ENCODE results near the gene MOCOS. TPM values are rescaled to one million over a fixed set of nuclear protein-coding genes. Genes with fewer than 3 reads are reported as not detected.

Gene MOCOS
- total and polyA plus RNA-seq, 2 of the 8 experiments (the other 6 are each of a cell fraction or from before 2014, with no cell fraction given), result 4.7 to 5.8 TPM

DNA sequence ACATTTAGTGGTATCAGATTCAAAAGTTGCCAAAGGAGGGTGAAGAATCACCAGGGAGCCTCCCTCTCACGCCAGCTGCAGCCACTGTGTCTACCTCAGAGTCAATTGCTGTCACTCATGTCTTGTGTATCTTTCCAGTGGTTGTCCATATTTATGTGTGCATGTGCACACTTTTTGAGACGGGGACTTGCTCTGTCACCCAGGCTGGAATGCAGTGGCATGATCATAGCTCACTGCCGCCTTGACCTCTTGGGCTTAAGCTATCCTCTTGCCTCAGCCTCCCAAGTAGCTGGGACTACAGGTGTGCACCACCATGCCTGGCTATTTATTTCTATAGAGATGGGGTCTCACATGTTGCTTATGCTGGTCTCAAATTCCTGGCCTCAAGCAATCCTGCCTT lies 4.0 kb downstream of the MOCOS start:
- Histone ChIP-seq H3K9ac (replicated peaks in 1 of 4; ENCODE audit: extremely low read depth in 1 of 4, low read depth in 3 of 4, low read length in 3 of 4) (no peak overlapping the region), H3K79me1 (ENCODE audit: low read depth, low read length) (peaks cover 3% of the 10 kb centered on the region; the same call in 1 of the 2 replicates), H2BK15ac (ENCODE audit: low read length) (no peak overlapping the region), H3K4me3 (ENCODE audit: extremely low read depth in 1 of 4, insufficient read depth in 2 of 4, low read depth in 3 of 4, low read length in 4 of 4) (no peak overlapping the region), H2BK12ac (ENCODE audit: low read depth, low read length) (no peak overlapping the region), H3K4ac (replicated peaks; ENCODE audit: insufficient read length, low read depth, low read length) (no peak overlapping the region), H3K18ac (ENCODE audit: extremely low read depth, low read length) (no peak overlapping the region), H3K56ac (replicated peaks; ENCODE audit: insufficient read length, low read depth, low read length) (no peak overlapping the region), H2BK5ac (ENCODE audit: low read depth, low read length) (no peak overlapping the region), H2BK120ac (replicated peaks; ENCODE audit: low read depth, low read length) (no peak overlapping the region), H3K4me1 (replicated peaks in 1 of 4; ENCODE audit: control insufficient read depth in 3 of 4, insufficient read depth in 4 of 4, low read length in 3 of 4) (peaks cover 3 to 9% (median 5%) of the 10 kb centered on the region in 4 experiments; a peak in 6 of 7 replicates), H2AK5ac (ENCODE audit: low read depth, low read length) (no peak overlapping the region), H3K27me3 (replicated peaks in 1 of 4; ENCODE audit: control insufficient read depth in 3 of 4, extremely low read depth in 1 of 4, insufficient read depth in 3 of 4, low read length in 3 of 4) (peaks cover 0 to 29% (median 20%) of the 10 kb centered on the region in 4 experiments; a peak in 6 of 7 replicates), H4K5ac (ENCODE audit: insufficient read length, low read depth, low read length) (no peak overlapping the region), H3K14ac (ENCODE audit: insufficient read length) (no peak overlapping the region), H3K23ac (ENCODE audit: insufficient read length) (no peak overlapping the region), H3K36me3 (ENCODE audit: control insufficient read depth in 2 of 4, insufficient read depth in 4 of 4, low read length in 3 of 4) (no peaks in the 10 kb centered on the region), H4K20me1 (replicated peaks in 1 of 2; ENCODE audit: control insufficient read depth in 1 of 2, insufficient read depth in 2 of 2, low read length in 2 of 2) (peaks cover 0 to 2% of the 10 kb centered on the region in 2 experiments), H3K4me2 (ENCODE audit: insufficient read depth in 1 of 2, low read depth in 2 of 2, low read length in 2 of 2) (no peak overlapping the region), H3K79me2 (ENCODE audit: control insufficient read depth in 1 of 2, insufficient read depth in 2 of 2, low read length in 2 of 2) (peaks cover 0 to 13% of the 10 kb centered on the region in 2 experiments; a peak in 1 of 4 replicates), H2BK20ac (ENCODE audit: low read length) (no peak overlapping the region), H3K9me3 (ENCODE audit: insufficient read depth in 2 of 2, low read depth in 1 of 2, low read length in 1 of 2) (no peaks in the 10 kb centered on the region), H3K27ac (ENCODE audit: low read depth, low read length) (no peak overlapping the region), H3K23me2 (ENCODE audit: low read depth, low read length) (peaks cover 15% of the 10 kb centered on the region; the same call in 1 of the 2 replicates), H2AFZ (ENCODE audit: low read length) (no peak overlapping the region), H4K8ac (ENCODE audit: extremely low read depth, insufficient read depth, low read length) (no peak overlapping the region), H4K91ac (replicated peaks; ENCODE audit: insufficient read length, low read length) (no peak overlapping the region)
- CTCF ChIA-PET (ENCODE audit: partially characterized antibody), result no interaction called here
- 87% methylated on average over 3 of the region's 3 CpGs; no CpG with 5 or more reads in 1 of the 2 experiments for WGBS, 2 experiments (ENCODE audit: extremely low coverage in 1 of 2, insufficient coverage in 1 of 2, insufficient read length in 1 of 2, insufficient replicate concordance in 2 of 2, low coverage in 1 of 2, low lambda C conversion rate in 2 of 2, missing lambda C conversion rate in 1 of 2)
- peak in 1 of 2 experiments; percentile 24 for DNase-seq (ENCODE audit: low read depth in 1 of 2, low spot score in 2 of 2)
- POLR2A ChIA-PET (ENCODE audit: partially characterized antibody), result interaction anchor here (0.7 to 3.4 kb wide), 3 partner anchors 9 to 36 kb away, joined by 3 to 24 read pairs (median 3); no protein-coding TSS in a partner anchor
- no peak for TF ChIP-seq TCF12 (IDR thresholded peaks at IDR 0.05; ENCODE audit: low read depth, low read length)
- FAIRE-seq, result no peak

Data from H1 (cell line).